Activated CD4-positive, CD25-positive, alpha-beta regulatory T cell treated with anti-CD3 and anti-CD28 coated beads, Interleukin-2, amount 50 U/mL, for 24 hours (primary cell): ENCODE measurements around the gene SAE1.

Source experiments
- ATAC-seq, 2 donors: fragments of 150-1000 bp; cut with Tn5 transposase; one replicate each; pipeline ENCODE4 v1.10.0; 2021; ENCODE audit warnings: mild to moderate bottlenecking in 1 of 2, moderate library complexity in 1 of 2

Gene SAE1

GRCh38 chr19:47132194-47132852 lies 1.7 kb downstream of the SAE1 start:
- ATAC-seq = no peak

GRCh38 chr19:47133021-47133471 lies 2.4 kb downstream of the SAE1 start:
- ATAC-seq = no peak

GRCh38 chr19:47134545-47134944 lies 3.9 kb downstream of the SAE1 start:
- no peak for ATAC-seq

GRCh38 chr19:47135156-47135555 lies 4.5 kb downstream of the SAE1 start:
- ATAC-seq = no peak

GRCh38 chr19:47141252-47141651 lies 10.6 kb downstream of the SAE1 start:
- ATAC-seq = peak in 1 of 2 donors; percentile 31

- ATAC-seq = peak; percentile 68 to 69
These were observed 11.1 kb downstream of the SAE1 start for GRCh38 chr19:47141695-47142094.

- ATAC-seq = no peak
These were observed 12.1 kb downstream of the SAE1 start for GRCh38 chr19:47142779-47143178.

- ATAC-seq = peak in 1 of 2 donors; percentile 28
These were observed 12.9 kb downstream of the SAE1 start for GRCh38 chr19:47143322-47144073.

- ATAC-seq = no peak
These were observed 14.0 kb downstream of the SAE1 start for GRCh38 chr19:47144630-47145029.

GRCh38 chr19:47145639-47146486 lies 15.2 kb downstream of the SAE1 start:
- ATAC-seq = no peak

GRCh38 chr19:47146920-47147319 lies 16.3 kb downstream of the SAE1 start:
- ATAC-seq = no peak

- ATAC-seq = no peak
These were observed 21.0 kb downstream of the SAE1 start for GRCh38 chr19:47151627-47152026.

GRCh38 chr19:47152205-47152604 lies 21.6 kb downstream of the SAE1 start:
- no peak for ATAC-seq

GRCh38 chr19:47152632-47153031 lies 22.0 kb downstream of the SAE1 start:
- no peak for ATAC-seq

- ATAC-seq = no peak
These were observed 22.6 kb downstream of the SAE1 start for GRCh38 chr19:47153266-47153665.

- ATAC-seq = no peak
These were observed 24.5 kb downstream of the SAE1 start for GRCh38 chr19:47155148-47155547.

GRCh38 chr19:47156861-47157430 lies 26.3 kb downstream of the SAE1 start:
- ATAC-seq = peak in 1 of 2 donors; percentile 19

GRCh38 chr19:47157431-47158321 lies 27.0 kb downstream of the SAE1 start:
- ATAC-seq = no peak

GRCh38 chr19:47158367-47158791 lies 27.7 kb downstream of the SAE1 start:
- no peak for ATAC-seq

GRCh38 chr19:47158879-47159503 lies 28.4 kb downstream of the SAE1 start:
- ATAC-seq = peak; percentile 88 to 90

GRCh38 chr19:47161876-47162489 lies 31.3 kb downstream of the SAE1 start:
- ATAC-seq = no peak
